ENCODE data around the gene GDPD3. TPM values are rescaled to one million over a fixed set of nuclear protein-coding genes. Genes with fewer than 3 reads are reported as not detected.

Gene GDPD3
- total and polyA plus RNA-seq, 10 of the 15 experiments (the other 5 are each of a cell fraction or from before 2014, with no cell fraction given), result 0.29 to 3.3 (median 0.97) TPM

DNA sequence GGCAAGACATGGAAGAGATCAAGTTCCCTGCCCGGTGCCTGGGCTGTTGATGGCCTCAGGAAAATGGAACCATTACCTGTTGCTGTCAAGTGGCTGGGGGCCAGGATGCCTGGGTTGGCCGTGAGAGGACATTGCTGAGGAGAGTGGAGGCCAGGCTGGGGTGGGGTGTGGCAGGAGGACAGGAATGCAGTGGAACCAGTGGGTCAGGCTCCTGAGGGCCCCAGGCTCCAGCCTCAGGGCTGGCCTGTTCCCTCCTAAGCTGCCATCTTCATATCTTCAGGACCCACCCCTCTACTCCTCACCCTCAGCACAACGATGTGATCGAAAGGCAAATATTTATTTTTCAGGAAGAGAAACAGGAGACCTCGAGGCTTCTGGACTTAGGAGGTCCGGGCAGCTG, 8.8 kb downstream of the GDPD3 start (continued):
- no peak for TF ChIP-seq ZBTB4 (CRISPR knock-in tag; IDR thresholded peaks at IDR 0.05)
- TF ChIP-seq SRF (IDR thresholded peaks at IDR 0.05; ENCODE audit: low read depth in 2 of 2, low read length in 2 of 2), result no peak
- TF ChIP-seq RB1 (IDR thresholded peaks at IDR 0.05; ENCODE audit: borderline replicate concordance), result no peak
- no peak for TF ChIP-seq MTA3 (IDR thresholded peaks at IDR 0.05; ENCODE audit: borderline replicate concordance, low read length)
- no peak for TF ChIP-seq PAX5 (IDR thresholded peaks at IDR 0.05; ENCODE audit: borderline replicate concordance, low read depth, low read length)
- no peak for TF ChIP-seq HSF1 (IDR thresholded peaks at IDR 0.05; ENCODE audit: low read depth, low read length)
- TF ChIP-seq BMI1 (IDR thresholded peaks at IDR 0.05; ENCODE audit: borderline replicate concordance), result no peak
- TF ChIP-seq MTA2 (IDR thresholded peaks at IDR 0.05; ENCODE audit: low read depth), result no peak

- Histone ChIP-seq H3K36me3 (ENCODE audit: control insufficient read depth in 2 of 2, insufficient read depth in 2 of 2, low read length in 1 of 2) (no peaks in the 10 kb centered on the region), H3K4me3 (no peak overlapping the region), H3K4me1 (ENCODE audit: control insufficient read depth, insufficient read depth, low read length) (no peaks in the 10 kb centered on the region), H4K20me1 (ENCODE audit: control insufficient read depth, insufficient read depth) (no peaks in the 10 kb centered on the region), H3K27me3 (replicated peaks in 1 of 2; ENCODE audit: control insufficient read depth in 2 of 2, insufficient read depth in 2 of 2, low read length in 1 of 2) (no peaks in the 10 kb centered on the region), H3K27ac (ENCODE audit: control insufficient read depth, insufficient read depth) (no peak overlapping the region), H2AFZ (ENCODE audit: control insufficient read depth, low read depth, low read length) (no peak overlapping the region), H3K9me3 (replicated peaks; ENCODE audit: control insufficient read depth, insufficient read depth, low read length) (no peaks in the 10 kb centered on the region; the same call in 2 of the 3 replicates), H3K79me2 (ENCODE audit: control insufficient read depth, insufficient read depth, low read length) (no peaks in the 10 kb centered on the region), H3K4me2 (ENCODE audit: control insufficient read depth, insufficient read depth) (no peak overlapping the region), H3K9ac (ENCODE audit: control insufficient read depth, insufficient read depth, low read length) (no peak overlapping the region)
- no peak for TF ChIP-seq ZNF274 (IDR thresholded peaks at IDR 0.05; ENCODE audit: insufficient read depth, insufficient read length)
- TF ChIP-seq JUNB (IDR thresholded peaks at IDR 0.05), result no peak
- no peak for TF ChIP-seq CHD2 (IDR thresholded peaks at IDR 0.05; ENCODE audit: borderline replicate concordance, low read depth, low read length)
- TF ChIP-seq BRCA1 (IDR thresholded peaks at IDR 0.05; ENCODE audit: low read depth, low read length), result no peak
- DNase-seq (ENCODE audit: low read depth, low spot score) (no peak), FAIRE-seq (no peak), ATAC-seq (no peak)
- intact Hi-C loops (cut with micrococcal nuclease; ENCODE audit: unreplicated experiment) (no loop called here), in situ Hi-C loops (cut with MboI) (no loop called here)
- POLR2A ChIA-PET, result no interaction called here
- no TSS peak for BruUV-seq (replicated peaks)
- RAD21 ChIA-PET (ENCODE audit: unreplicated experiment), result no interaction called here
- SMC1A ChIA-PET (ENCODE audit: uncharacterized antibody, unreplicated experiment), result interaction anchor here (1.0 to 2.5 kb wide), 3 partner anchors 12 to 39 kb away, joined by 3 to 11 read pairs (median 3); partner anchors contain the start of gene TBX6
- WGBS (ENCODE audit: insufficient coverage, insufficient replicate concordance, low lambda C conversion rate, missing lambda C conversion rate), result 31% methylated on average over 3 of the region's 4 CpGs
- CTCF ChIA-PET, result interaction anchor here (0.9 to 4.0 kb wide), 2 partner anchors 12 to 24 kb away, joined by 3 to 22 read pairs; partner anchors contain the start of gene TBX6
These were observed 9.2 kb downstream of the GDPD3 start for GRCh38 chr16:30104090-30104489.
